Measurements from ENCODE around the gene CACNA1H.

The CACNA1H gene

GRCh38 chr16:1121601-1122397 is 31.1 kb upstream of the CACNA1H start:
- DNase-seq, result no peak

GRCh38 chr16:1122398-1122765 is 30.5 kb upstream of the CACNA1H start:
- DNase-seq, result no peak

- no peak for DNase-seq
Observed at GRCh38 chr16:1123525-1124230, 29.2 kb upstream of the CACNA1H start.

- no peak for DNase-seq
Observed at GRCh38 chr16:1124291-1124690, 28.6 kb upstream of the CACNA1H start.

- no peak for DNase-seq
Observed at GRCh38 chr16:1124795-1125194, 28.1 kb upstream of the CACNA1H start.

GRCh38 chr16:1125471-1125870 is 27.4 kb upstream of the CACNA1H start:
- peak in 54 of 58 donors; percentile 3 to 88 (median 55) for DNase-seq

- DNase-seq, result no peak
Observed at GRCh38 chr16:1126044-1126443, 26.9 kb upstream of the CACNA1H start.

- DNase-seq, result no peak
Observed at GRCh38 chr16:1126586-1126985, 26.3 kb upstream of the CACNA1H start.

GRCh38 chr16:1127101-1127500 is 25.8 kb upstream of the CACNA1H start:
- no peak for DNase-seq

GRCh38 chr16:1127971-1128715 is 24.8 kb upstream of the CACNA1H start:
- no peak for DNase-seq

GRCh38 chr16:1129106-1129960 is 23.6 kb upstream of the CACNA1H start:
- DNase-seq, result no peak

GRCh38 chr16:1130382-1130781 is 22.5 kb upstream of the CACNA1H start:
- DNase-seq, result no peak

GRCh38 chr16:1131378-1131994 is 21.4 kb upstream of the CACNA1H start:
- no peak for DNase-seq

- no peak for DNase-seq
Observed at GRCh38 chr16:1132431-1132830, 20.5 kb upstream of the CACNA1H start.

GRCh38 chr16:1133271-1133670 is 19.6 kb upstream of the CACNA1H start:
- DNase-seq, result no peak

- no peak for DNase-seq
Observed at GRCh38 chr16:1133810-1134520, 18.9 kb upstream of the CACNA1H start.

- DNase-seq, result no peak
Observed at GRCh38 chr16:1134776-1135458, 18.0 kb upstream of the CACNA1H start.

GRCh38 chr16:1135459-1135825 is 17.5 kb upstream of the CACNA1H start:
- DNase-seq, result no peak

GRCh38 chr16:1137604-1138003 is 15.3 kb upstream of the CACNA1H start:
- no peak for DNase-seq

All from anterior cingulate cortex (tissue), 58 donors.